HG03039 (cell line): ENCODE data around the gene C2CD3.

Experiments
- ATAC-seq: cut with Tn5 transposase; IDR thresholded peaks from one replicate; pipeline ENCODE4 v1.9.1; 2021; ENCODE audit warnings: mild to moderate bottlenecking, moderate library complexity; ENCODE audit not compliant: unreplicated experiment

The C2CD3 gene

DNA sequence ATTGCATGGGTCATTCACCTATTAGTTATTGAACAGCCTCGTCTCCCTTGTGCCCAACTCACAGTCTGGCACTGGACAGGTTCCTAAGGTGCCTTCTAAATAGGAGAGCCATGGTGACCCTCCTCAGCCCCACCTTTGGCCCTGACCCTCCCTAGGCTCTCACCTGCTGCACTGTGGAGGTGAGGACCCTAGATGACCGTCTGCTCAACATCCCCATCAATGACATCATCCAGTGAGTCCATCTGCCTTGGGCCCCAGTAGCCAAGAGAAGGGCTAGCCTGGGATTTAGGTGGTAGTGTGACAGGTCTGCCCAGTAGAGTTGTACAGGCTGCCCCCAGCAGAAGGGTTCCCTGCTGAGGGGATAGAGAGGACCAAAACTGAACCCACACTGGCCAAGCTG lies 201.7 kb downstream of the C2CD3 start:
- no peak for ATAC-seq

GRCh38 chr11:73968356-73968966 lies 202.3 kb downstream of the C2CD3 start:
- no peak for ATAC-seq

DNA sequence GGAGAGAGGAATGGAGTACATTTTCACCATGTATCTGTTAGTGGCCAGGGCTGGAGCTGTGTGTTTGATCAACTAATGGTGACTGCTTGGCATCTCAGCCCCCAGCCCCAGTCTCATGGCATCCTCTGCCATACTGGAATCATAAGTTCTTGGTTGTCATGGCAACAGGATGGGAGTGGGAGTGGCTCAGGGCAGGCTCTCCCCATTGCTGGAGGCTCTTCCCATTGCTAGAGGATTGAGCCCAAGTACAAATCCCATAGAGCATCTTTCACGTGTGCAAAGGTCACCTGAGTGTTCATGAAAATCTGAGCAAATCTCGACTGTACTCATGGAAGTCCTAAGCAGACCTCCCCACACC lies 205.1 kb downstream of the C2CD3 start:
- ATAC-seq = no peak

- no peak for ATAC-seq
These were observed 205.6 kb downstream of the C2CD3 start for GRCh38 chr11:73965076-73965763.

DNA sequence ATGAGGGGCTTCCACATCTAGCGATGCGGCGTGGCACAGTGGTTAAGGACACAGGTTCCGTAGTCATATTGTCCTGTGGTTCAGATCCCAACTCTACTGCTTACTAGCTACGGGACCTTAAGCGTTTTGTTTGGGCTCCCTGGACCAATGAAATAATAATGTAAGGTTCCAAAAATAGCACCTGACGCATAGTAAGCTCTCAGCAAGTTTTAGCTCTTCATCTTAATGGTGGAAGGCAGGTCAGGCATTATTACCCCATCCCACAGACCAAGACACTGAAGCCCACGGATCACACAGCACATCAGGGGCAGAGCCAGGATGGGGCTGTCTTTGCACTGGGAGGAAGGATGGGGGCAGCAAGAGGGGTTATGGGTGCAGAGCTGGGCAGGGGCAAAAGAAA lies 206.9 kb downstream of the C2CD3 start:
- no peak for ATAC-seq
